Coronary artery (tissue), 2 donors: ENCODE results near the gene SYNDIG1.

Source experiments
- DNase-seq: peaks from one replicate; pipeline ENCODE4 v3.0.0-alpha.2; 2017; ENCODE audit warnings: low spot score
- H3K27ac ChIP-seq, 2 donors: fragments of 200-600 bp; sonication (generic); one replicate each; pipeline ENCODE4 v1.5.1; 2016 to 2019
- H3K4me3 ChIP-seq: fragments of 200-600 bp; sonication (generic); 2 replicates; pipeline ENCODE4 v1.5.1; 2016; ENCODE audit warnings: mild to moderate bottlenecking, moderate library complexity
- TF ChIP-seq, protein P1 (sequence below): fragments of 200-600 bp; sonication (generic); IDR thresholded peaks from one replicate; pipeline ENCODE4 v1.5.1; 2019; ENCODE audit warnings: antibody characterized with exemption

The SYNDIG1 gene

DNA sequence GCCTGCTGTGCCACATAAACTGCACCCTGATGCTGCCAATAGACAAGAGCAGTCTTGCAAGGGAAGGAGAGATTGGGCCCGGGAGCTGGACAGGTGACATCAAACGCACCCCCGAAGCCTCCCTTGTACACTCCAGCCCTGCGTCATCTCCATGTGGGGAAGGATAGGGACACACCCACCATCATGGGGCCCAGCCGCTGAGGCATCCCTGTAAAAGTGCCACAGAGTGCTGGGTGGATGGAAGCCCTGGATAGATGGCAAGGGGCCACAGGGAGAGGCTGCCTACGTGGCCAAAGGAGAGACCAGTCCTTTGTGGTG lies 117.1 kb downstream of the SYNDIG1 start:
- TF ChIP-seq, protein P1, sequence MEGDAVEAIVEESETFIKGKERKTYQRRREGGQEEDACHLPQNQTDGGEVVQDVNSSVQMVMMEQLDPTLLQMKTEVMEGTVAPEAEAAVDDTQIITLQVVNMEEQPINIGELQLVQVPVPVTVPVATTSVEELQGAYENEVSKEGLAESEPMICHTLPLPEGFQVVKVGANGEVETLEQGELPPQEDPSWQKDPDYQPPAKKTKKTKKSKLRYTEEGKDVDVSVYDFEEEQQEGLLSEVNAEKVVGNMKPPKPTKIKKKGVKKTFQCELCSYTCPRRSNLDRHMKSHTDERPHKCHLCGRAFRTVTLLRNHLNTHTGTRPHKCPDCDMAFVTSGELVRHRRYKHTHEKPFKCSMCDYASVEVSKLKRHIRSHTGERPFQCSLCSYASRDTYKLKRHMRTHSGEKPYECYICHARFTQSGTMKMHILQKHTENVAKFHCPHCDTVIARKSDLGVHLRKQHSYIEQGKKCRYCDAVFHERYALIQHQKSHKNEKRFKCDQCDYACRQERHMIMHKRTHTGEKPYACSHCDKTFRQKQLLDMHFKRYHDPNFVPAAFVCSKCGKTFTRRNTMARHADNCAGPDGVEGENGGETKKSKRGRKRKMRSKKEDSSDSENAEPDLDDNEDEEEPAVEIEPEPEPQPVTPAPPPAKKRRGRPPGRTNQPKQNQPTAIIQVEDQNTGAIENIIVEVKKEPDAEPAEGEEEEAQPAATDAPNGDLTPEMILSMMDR = no peak
- no peak overlapping the region for H3K27ac ChIP-seq
- H3K4me3 ChIP-seq = no peak overlapping the region
- DNase-seq = peak; percentile 70

DNA sequence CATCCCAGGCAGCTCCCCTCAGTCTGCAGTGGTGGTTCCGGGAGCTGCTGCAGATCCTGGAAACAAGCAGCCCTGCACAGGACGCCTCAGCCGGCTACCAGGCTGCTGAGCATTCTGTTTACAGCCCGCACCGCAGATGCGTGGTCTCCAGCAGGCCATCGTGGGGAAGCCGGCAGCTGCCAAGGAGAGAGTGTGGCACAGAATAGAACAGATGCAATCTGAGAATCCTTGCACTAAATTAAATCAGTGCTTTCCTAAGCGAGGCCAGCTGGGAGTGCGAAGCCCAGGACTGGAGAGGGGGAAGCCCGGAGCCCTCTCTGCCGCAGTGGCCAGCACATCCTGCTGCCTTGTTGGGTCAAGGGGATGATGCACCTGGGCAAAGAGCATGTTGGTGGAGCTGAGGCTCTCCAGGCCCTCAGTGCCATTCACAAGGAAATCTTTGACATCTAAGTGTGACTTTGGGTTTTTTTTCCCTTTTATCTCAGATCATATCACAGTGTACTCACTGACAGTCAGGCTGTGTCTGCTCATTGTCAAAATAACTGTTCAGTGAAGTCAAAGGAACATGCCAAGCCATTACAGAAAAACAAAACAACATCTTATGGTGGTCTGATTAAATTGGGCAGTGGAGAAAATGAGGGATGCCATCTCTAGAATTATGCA lies 118.1 kb downstream of the SYNDIG1 start:
- Histone ChIP-seq H3K27ac (no peak overlapping the region), H3K4me3 (no peak overlapping the region)
- peak; percentile 47 for DNase-seq

DNA sequence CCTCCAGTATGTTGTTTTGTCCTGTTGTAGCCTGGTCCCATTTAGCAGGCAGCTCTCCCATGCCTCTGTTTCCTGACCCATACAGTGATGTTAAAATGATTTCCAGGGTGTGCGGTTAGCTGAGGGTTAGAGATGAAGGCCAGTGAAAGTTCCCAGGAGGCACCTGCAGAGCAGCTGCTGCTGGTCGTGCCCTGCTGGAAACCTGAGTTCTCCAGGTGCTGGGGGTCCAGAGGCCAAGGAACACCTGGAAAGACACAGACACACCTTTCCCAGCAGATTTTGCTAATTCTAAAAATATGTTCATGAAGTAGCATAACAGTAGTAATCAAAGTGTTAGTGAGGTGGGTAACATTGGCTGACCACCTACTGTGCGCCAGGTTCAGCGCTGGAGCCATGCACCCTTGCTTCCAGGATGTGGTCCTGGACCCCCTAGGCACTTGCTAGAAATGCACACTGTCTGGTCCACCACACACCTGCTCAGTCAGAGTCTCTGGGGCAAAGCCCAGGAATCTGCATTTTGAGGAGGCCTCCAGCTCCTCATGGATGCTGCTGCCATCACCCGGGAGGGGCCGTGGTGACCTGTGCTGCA lies 118.7 kb downstream of the SYNDIG1 start:
- DNase-seq = peak; percentile 26
- Histone ChIP-seq H3K4me3 (no peak overlapping the region), H3K27ac (no peak overlapping the region)
- TF ChIP-seq, protein P1 = no peak

More for the DNA sequence above, 118.1 kb downstream of the SYNDIG1 start:
- TF ChIP-seq, protein P1 = no peak

DNA sequence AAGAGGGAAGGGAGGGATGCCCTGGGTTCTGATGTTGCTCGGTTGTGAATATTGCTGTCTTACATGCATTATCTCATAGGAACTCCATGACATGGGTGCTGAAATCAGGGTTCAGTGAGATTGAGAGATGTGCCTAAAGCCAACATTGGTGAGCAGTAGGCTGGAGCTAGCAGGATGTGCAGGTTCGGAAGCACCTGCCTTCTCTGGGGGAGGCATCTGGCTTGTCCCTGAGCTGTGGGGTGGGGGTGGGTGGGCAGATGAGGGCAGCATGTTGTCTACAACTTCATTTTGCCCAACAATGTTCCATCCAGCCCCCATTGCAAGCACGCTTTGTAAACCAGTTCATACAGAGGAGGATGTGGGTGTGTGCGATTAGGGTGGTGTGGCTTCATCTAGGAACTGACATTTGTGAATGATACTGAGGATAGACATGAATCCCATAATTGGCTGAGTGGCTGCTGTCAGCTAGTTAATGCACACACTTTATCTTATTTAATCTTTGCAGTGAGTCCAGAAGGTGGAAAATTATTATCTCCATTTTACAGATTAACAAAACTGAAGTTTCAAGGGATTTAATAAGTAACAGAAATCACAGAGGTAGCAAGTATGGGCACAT lies 119.4 kb downstream of the SYNDIG1 start:
- TF ChIP-seq, protein P1 = no peak
- Histone ChIP-seq H3K4me3 (no peak overlapping the region), H3K27ac (no peak overlapping the region)
- no peak for DNase-seq

DNA sequence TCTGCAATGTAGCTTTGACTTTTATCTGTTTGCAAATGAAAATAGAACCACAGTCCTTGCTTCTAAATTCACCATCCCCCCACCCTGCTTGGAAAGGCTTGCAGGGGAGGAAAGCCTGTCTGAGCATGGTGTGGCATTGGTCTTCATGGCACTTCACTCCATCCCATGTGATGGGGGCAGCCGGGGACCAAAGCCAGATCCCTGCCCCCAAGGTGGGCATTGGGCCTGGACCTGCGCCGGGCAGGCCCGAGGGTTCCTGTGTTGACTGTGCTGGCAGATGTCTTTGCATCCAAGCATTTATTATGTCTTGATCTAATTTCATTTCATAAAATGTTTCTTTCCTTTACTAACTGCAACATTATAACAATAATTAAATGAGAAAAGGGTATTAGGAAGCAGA lies 120.0 kb downstream of the SYNDIG1 start:
- DNase-seq = peak; percentile 46
- TF ChIP-seq, protein P1 = no peak
- Histone ChIP-seq H3K27ac (no peak overlapping the region), H3K4me3 (no peak overlapping the region)

DNA sequence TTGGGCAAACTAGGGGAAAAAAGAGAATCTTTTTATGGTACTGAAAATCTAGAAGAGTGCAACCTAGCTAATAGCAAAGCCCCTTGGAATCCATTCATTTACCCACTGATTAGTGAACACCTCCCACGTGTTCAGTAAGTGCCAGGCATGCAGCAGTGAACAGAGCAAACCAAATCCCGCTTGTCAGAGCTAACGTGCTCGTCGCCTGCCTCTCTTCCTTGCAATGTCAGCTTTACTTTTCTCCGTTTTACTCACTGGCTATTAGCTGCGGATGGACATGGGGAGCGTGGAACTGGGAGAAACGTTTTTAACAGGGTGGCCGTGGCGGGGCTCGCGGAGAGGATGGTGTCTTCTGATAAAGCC lies 120.4 kb downstream of the SYNDIG1 start:
- H3K27ac ChIP-seq = no peak overlapping the region
- no peak overlapping the region for H3K4me3 ChIP-seq
- peak; percentile 16 for DNase-seq
- TF ChIP-seq, protein P1 = no peak
